Measurements from ENCODE around the gene GAB4.

GAB4 gene

DNA sequence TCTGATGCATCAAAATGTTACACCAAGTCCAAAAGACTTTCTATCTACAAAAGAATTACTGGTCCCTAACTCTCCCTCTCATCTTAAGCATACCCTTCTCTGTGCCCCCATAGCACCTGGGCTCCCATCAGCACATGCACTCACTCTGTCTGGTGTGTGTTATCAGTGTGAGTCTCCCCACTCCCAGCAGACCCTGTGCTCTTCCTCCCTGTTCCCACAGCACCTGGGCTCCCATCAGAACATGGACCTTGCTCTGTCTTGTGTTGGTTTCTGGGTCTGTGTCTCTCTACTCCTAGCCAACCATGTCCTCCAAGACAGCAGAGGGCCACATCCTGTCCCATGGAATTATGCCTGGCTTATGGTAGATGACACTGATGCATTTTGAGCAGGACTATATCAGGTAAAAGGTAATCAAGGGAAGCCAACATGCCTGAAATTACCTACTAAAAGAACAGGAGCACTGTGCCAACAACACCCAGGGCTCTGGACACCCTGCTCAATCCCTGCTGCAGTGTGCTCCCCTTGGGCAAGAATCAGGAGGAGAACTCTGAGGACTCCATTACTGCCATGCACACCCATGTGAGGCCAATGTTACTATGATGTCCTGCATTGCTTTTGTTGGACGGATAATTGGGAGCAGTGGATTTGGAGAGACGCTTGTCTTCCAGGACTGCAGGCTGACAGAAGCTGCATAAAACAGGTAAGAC lies 34.3 kb downstream of the GAB4 start:
- no peak overlapping the region for H3K4me2 ChIP-seq (ENCODE audit: low read length)
- no peaks in the 10 kb centered on the region for H4K20me1 ChIP-seq (ENCODE audit: control insufficient read depth, insufficient read depth, low read depth, low read length)
- no peak overlapping the region for H3K4me3 ChIP-seq (ENCODE audit: low read length)
- H3K79me2 ChIP-seq (ENCODE audit: control insufficient read depth, low read length) = no peaks in the 10 kb centered on the region
- no peaks in the 10 kb centered on the region for H3K9me3 ChIP-seq (ENCODE audit: control insufficient read depth, insufficient read depth, low read length)
- peaks cover 27% of the 10 kb centered on the region for H3K4me1 ChIP-seq (ENCODE audit: control insufficient read depth, low read length)
- no peak overlapping the region for H3K27ac ChIP-seq (ENCODE audit: low read depth, low read length)
- H3K9me2 ChIP-seq (replicated peaks; ENCODE audit: control insufficient read depth, low read length) = no peaks in the 10 kb centered on the region
- H3K27me3 ChIP-seq (ENCODE audit: control insufficient read depth, low read length) = no peaks in the 10 kb centered on the region
- H3F3A ChIP-seq (ENCODE audit: control insufficient read depth, insufficient read depth) = no peaks in the 10 kb centered on the region
- TF ChIP-seq, protein P1, sequence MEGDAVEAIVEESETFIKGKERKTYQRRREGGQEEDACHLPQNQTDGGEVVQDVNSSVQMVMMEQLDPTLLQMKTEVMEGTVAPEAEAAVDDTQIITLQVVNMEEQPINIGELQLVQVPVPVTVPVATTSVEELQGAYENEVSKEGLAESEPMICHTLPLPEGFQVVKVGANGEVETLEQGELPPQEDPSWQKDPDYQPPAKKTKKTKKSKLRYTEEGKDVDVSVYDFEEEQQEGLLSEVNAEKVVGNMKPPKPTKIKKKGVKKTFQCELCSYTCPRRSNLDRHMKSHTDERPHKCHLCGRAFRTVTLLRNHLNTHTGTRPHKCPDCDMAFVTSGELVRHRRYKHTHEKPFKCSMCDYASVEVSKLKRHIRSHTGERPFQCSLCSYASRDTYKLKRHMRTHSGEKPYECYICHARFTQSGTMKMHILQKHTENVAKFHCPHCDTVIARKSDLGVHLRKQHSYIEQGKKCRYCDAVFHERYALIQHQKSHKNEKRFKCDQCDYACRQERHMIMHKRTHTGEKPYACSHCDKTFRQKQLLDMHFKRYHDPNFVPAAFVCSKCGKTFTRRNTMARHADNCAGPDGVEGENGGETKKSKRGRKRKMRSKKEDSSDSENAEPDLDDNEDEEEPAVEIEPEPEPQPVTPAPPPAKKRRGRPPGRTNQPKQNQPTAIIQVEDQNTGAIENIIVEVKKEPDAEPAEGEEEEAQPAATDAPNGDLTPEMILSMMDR (IDR thresholded peaks at IDR 0.05; ENCODE audit: low read depth, low read length, poor library complexity, severe bottlenecking) = no peak
- no peak for TF ChIP-seq EZH2phosphoT487 (IDR thresholded peaks at IDR 0.05; ENCODE audit: borderline replicate concordance, low read length)
- H3K36me3 ChIP-seq (ENCODE audit: control insufficient read depth, low read length) = no peaks in the 10 kb centered on the region

- no peaks in the 10 kb centered on the region for H4K20me1 ChIP-seq (ENCODE audit: control insufficient read depth, insufficient read depth, low read depth, low read length)
- H3K9me3 ChIP-seq (ENCODE audit: control insufficient read depth, insufficient read depth, low read length) = no peaks in the 10 kb centered on the region
- TF ChIP-seq, protein P1 (IDR thresholded peaks at IDR 0.05; ENCODE audit: low read depth, low read length, poor library complexity, severe bottlenecking) = no peak
- no peaks in the 10 kb centered on the region for H3K9me2 ChIP-seq (replicated peaks; ENCODE audit: control insufficient read depth, low read length)
- no peak overlapping the region for H3K4me3 ChIP-seq (ENCODE audit: low read length)
- H3K79me2 ChIP-seq (ENCODE audit: control insufficient read depth, low read length) = no peaks in the 10 kb centered on the region
- no peaks in the 10 kb centered on the region for H3K36me3 ChIP-seq (ENCODE audit: control insufficient read depth, low read length)
- H3K27me3 ChIP-seq (ENCODE audit: control insufficient read depth, low read length) = no peaks in the 10 kb centered on the region
- no peaks in the 10 kb centered on the region for H3F3A ChIP-seq (ENCODE audit: control insufficient read depth, insufficient read depth)
- no peak overlapping the region for H3K27ac ChIP-seq (ENCODE audit: low read depth, low read length)
- H3K4me2 ChIP-seq (ENCODE audit: low read length) = no peak overlapping the region
- H3K4me1 ChIP-seq (ENCODE audit: control insufficient read depth, low read length) = peaks cover 27% of the 10 kb centered on the region
These were observed 35.7 kb downstream of the GAB4 start for GRCh38 chr22:16972311-16972710.

- TF ChIP-seq, protein P1 (IDR thresholded peaks at IDR 0.05; ENCODE audit: low read depth, low read length, poor library complexity, severe bottlenecking) = no peak
- no peak for TF ChIP-seq EZH2phosphoT487 (IDR thresholded peaks at IDR 0.05; ENCODE audit: borderline replicate concordance, low read length)
- Histone ChIP-seq H3K79me2 (ENCODE audit: control insufficient read depth, low read length) (no peaks in the 10 kb centered on the region), H3K4me1 (ENCODE audit: control insufficient read depth, low read length) (peaks cover 25% of the 10 kb centered on the region), H3K27ac (ENCODE audit: low read depth, low read length) (no peak overlapping the region), H3K27me3 (ENCODE audit: control insufficient read depth, low read length) (no peaks in the 10 kb centered on the region), H3K4me2 (ENCODE audit: low read length) (no peak overlapping the region), H3F3A (ENCODE audit: control insufficient read depth, insufficient read depth) (no peaks in the 10 kb centered on the region), H4K20me1 (ENCODE audit: control insufficient read depth, insufficient read depth, low read depth, low read length) (no peaks in the 10 kb centered on the region), H3K9me2 (replicated peaks; ENCODE audit: control insufficient read depth, low read length) (no peaks in the 10 kb centered on the region), H3K36me3 (ENCODE audit: control insufficient read depth, low read length) (no peaks in the 10 kb centered on the region), H3K4me3 (ENCODE audit: low read length) (no peak overlapping the region), H3K9me3 (ENCODE audit: control insufficient read depth, insufficient read depth, low read length) (no peaks in the 10 kb centered on the region)
These were observed 37.6 kb downstream of the GAB4 start for GRCh38 chr22:16970446-16970845.

Data from DOHH2 (cell line).